SU-DHL-6 (cell line): ENCODE data around the gene RNF186.

Experiments
- H2AFZ ChIP-seq: fragments of 200-600 bp; sonication (generic); 2 replicates; pipeline ENCODE4 v1.6.1; 2014; ENCODE audit warnings: low read depth, mild to moderate bottlenecking, moderate library complexity, mixed read lengths, antibody characterized with exemption, low read length; ENCODE audit not compliant: severe bottlenecking
- H3F3A ChIP-seq: fragments of 200-600 bp; shearing (Covaris generic); 2 replicates; pipeline ENCODE4 v1.6.0; 2016; ENCODE audit warnings: antibody characterized with exemption, mild to moderate bottlenecking; ENCODE audit not compliant: insufficient read depth
- H3K27ac ChIP-seq: fragments of 200-600 bp; sonication (generic); 2 replicates; pipeline ENCODE4 v1.5.1; 2016; ENCODE audit warnings: low read depth, mild to moderate bottlenecking, low read length, moderate library complexity, mixed read lengths
- H3K27me3 ChIP-seq: fragments of 200-600 bp; sonication (generic), shearing (Covaris generic); 2 replicates; pipeline ENCODE4 v1.6.0; 2014; ENCODE audit warnings: mild to moderate bottlenecking, low read length
- H3K36me3 ChIP-seq: fragments of 200-600 bp; sonication (generic); 2 replicates; pipeline ENCODE4 v1.6.1; 2014; ENCODE audit warnings: mild to moderate bottlenecking, low read length, mixed read lengths
- H3K4me2 ChIP-seq: fragments of 300-600, 200-600 bp; shearing (Covaris generic), sonication (generic); 2 replicates; pipeline ENCODE4 v1.6.0; 2014; ENCODE audit warnings: low read length, low read depth, mild to moderate bottlenecking; ENCODE audit not compliant: poor library complexity, severe bottlenecking
- H3K4me3 ChIP-seq: fragments of 200-600 bp; sonication (generic); 2 replicates; pipeline ENCODE4 v1.5.1; 2014; ENCODE audit warnings: antibody characterized with exemption, low read length, mild to moderate bottlenecking, mixed read lengths; ENCODE audit not compliant: insufficient read depth, poor library complexity, severe bottlenecking
- H3K79me2 ChIP-seq: fragments of 200-600 bp; sonication (generic); 2 replicates; pipeline ENCODE4 v1.6.1; 2014; ENCODE audit warnings: mild to moderate bottlenecking, low read length, moderate library complexity; ENCODE audit not compliant: insufficient read depth
- H3K9ac ChIP-seq: fragments of 200-600 bp; sonication (generic); 2 replicates; pipeline ENCODE4 v1.7.0; 2014; ENCODE audit warnings: mild to moderate bottlenecking, low read length
- H3K9me2 ChIP-seq: fragments of 200-600 bp; sonication (generic); replicated peaks from 2 replicates; pipeline ENCODE4 v1.6.1; 2014; ENCODE audit warnings: low read length; ENCODE audit not compliant: insufficient read depth
- H3K9me3 ChIP-seq: fragments of 200-600 bp; sonication (generic); 2 replicates; pipeline ENCODE4 v1.6.1; 2014; ENCODE audit warnings: low read length, mixed read lengths; ENCODE audit not compliant: insufficient read depth
- H4K20me1 ChIP-seq: fragments of 200-600 bp; sonication (generic); 2 replicates; pipeline ENCODE4 v1.6.1; 2014; ENCODE audit warnings: low read depth, mild to moderate bottlenecking, antibody characterized with exemption, low read length, moderate library complexity, mixed read lengths
- CTCF ChIP-seq: fragments of 200-600 bp; sonication (generic); IDR thresholded peaks from one replicate; pipeline ENCODE4 v1.5.1; 2017; ENCODE audit warnings: antibody characterized with exemption, mild to moderate bottlenecking, low read length, moderate library complexity; ENCODE audit not compliant: insufficient read depth, poor library complexity, severe bottlenecking
- EZH2phosphoT487 ChIP-seq: fragments of 200-600 bp; sonication (generic), shearing (Covaris generic); conservative IDR thresholded peaks from 2 replicates; pipeline ENCODE4 v1.6.1; 2018; ENCODE audit warnings: mild to moderate bottlenecking, antibody characterized with exemption, low read length, moderate library complexity, mixed read lengths

Gene RNF186

GRCh38 chr1:19786988-19787423 is 28.1 kb downstream of the RNF186 start:
- Histone ChIP-seq H3F3A (no peaks in the 10 kb centered on the region), H3K79me2 (no peaks in the 10 kb centered on the region), H3K4me3 (no peak overlapping the region), H3K9ac (no peak overlapping the region), H4K20me1 (no peaks in the 10 kb centered on the region), H2AFZ (no peak overlapping the region), H3K27ac (no peak overlapping the region), H3K9me2 (no peaks in the 10 kb centered on the region), H3K4me2 (no peak overlapping the region), H3K36me3 (no peaks in the 10 kb centered on the region), H3K9me3 (no peaks in the 10 kb centered on the region), H3K27me3 (no peaks in the 10 kb centered on the region)
- TF ChIP-seq EZH2phosphoT487 (no peak), CTCF (no peak)

GRCh38 chr1:19785660-19786059 is 29.4 kb downstream of the RNF186 start:
- no peaks in the 10 kb centered on the region for H3K79me2 ChIP-seq
- no peak overlapping the region for H2AFZ ChIP-seq
- H3K36me3 ChIP-seq = no peaks in the 10 kb centered on the region
- no peaks in the 10 kb centered on the region for H3K9me3 ChIP-seq
- no peaks in the 10 kb centered on the region for H4K20me1 ChIP-seq
- TF ChIP-seq EZH2phosphoT487 (no peak), CTCF (no peak)
- no peak overlapping the region for H3K4me2 ChIP-seq
- no peaks in the 10 kb centered on the region for H3K9me2 ChIP-seq
- no peak overlapping the region for H3K27ac ChIP-seq
- no peak overlapping the region for H3K4me3 ChIP-seq
- H3F3A ChIP-seq = no peaks in the 10 kb centered on the region
- no peak overlapping the region for H3K9ac ChIP-seq
- H3K27me3 ChIP-seq = no peaks in the 10 kb centered on the region

GRCh38 chr1:19780267-19780877 is 34.7 kb downstream of the RNF186 start:
- Histone ChIP-seq H3K9me3 (no peaks in the 10 kb centered on the region), H3K27me3 (no peaks in the 10 kb centered on the region), H3K9me2 (no peaks in the 10 kb centered on the region), H3K36me3 (no peaks in the 10 kb centered on the region), H3K79me2 (no peaks in the 10 kb centered on the region), H3F3A (no peaks in the 10 kb centered on the region), H3K4me3 (no peak overlapping the region), H3K27ac (no peak overlapping the region), H3K4me2 (no peak overlapping the region), H4K20me1 (no peaks in the 10 kb centered on the region), H2AFZ (no peak overlapping the region), H3K9ac (no peak overlapping the region)
- TF ChIP-seq CTCF (no peak), EZH2phosphoT487 (no peak)
